ENCODE results near the gene SEC14L5.

SEC14L5 gene

GRCh38 chr16:4987250-4987579, 29.1 kb downstream of the SEC14L5 start:
- DNase-seq (ENCODE audit: low read depth): no peak

- DNase-seq (ENCODE audit: low read depth): no peak
These were observed 29.6 kb downstream of the SEC14L5 start for GRCh38 chr16:4987580-4988374.

GRCh38 chr16:4988647-4989046, 30.5 kb downstream of the SEC14L5 start:
- no peak for DNase-seq (ENCODE audit: low read depth)

GRCh38 chr16:4989391-4990006, 31.4 kb downstream of the SEC14L5 start:
- DNase-seq (ENCODE audit: low read depth): no peak

- no peak for DNase-seq (ENCODE audit: low read depth)
These were observed 32.3 kb downstream of the SEC14L5 start for GRCh38 chr16:4990415-4990814.

- no peak for DNase-seq (ENCODE audit: low read depth)
These were observed 33.6 kb downstream of the SEC14L5 start for GRCh38 chr16:4991754-4992153.

GRCh38 chr16:4994719-4995434, 36.7 kb downstream of the SEC14L5 start:
- DNase-seq (ENCODE audit: low read depth): no peak

- DNase-seq (ENCODE audit: low read depth): no peak
These were observed 42.5 kb downstream of the SEC14L5 start for GRCh38 chr16:5000573-5001001.

GRCh38 chr16:5001571-5001970, 43.4 kb downstream of the SEC14L5 start:
- no peak for DNase-seq (ENCODE audit: low read depth)

GRCh38 chr16:5001986-5002385, 43.9 kb downstream of the SEC14L5 start:
- no peak for DNase-seq (ENCODE audit: low read depth)

GRCh38 chr16:5002699-5003143, 44.6 kb downstream of the SEC14L5 start:
- no peak for DNase-seq (ENCODE audit: low read depth)

- DNase-seq (ENCODE audit: low read depth): no peak
These were observed 45.1 kb downstream of the SEC14L5 start for GRCh38 chr16:5003211-5003610.

GRCh38 chr16:5003828-5004227, 45.7 kb downstream of the SEC14L5 start:
- no peak for DNase-seq (ENCODE audit: low read depth)

GRCh38 chr16:5004311-5004710, 46.2 kb downstream of the SEC14L5 start:
- DNase-seq (ENCODE audit: low read depth): no peak

GRCh38 chr16:5005916-5006315, 47.8 kb downstream of the SEC14L5 start:
- DNase-seq (ENCODE audit: low read depth): no peak

GRCh38 chr16:5006348-5007193, 48.4 kb downstream of the SEC14L5 start:
- DNase-seq (ENCODE audit: low read depth): no peak

GRCh38 chr16:5007256-5007655, 49.1 kb downstream of the SEC14L5 start:
- no peak for DNase-seq (ENCODE audit: low read depth)

- DNase-seq (ENCODE audit: low read depth): no peak
These were observed 50.2 kb downstream of the SEC14L5 start for GRCh38 chr16:5008311-5008731.

- DNase-seq (ENCODE audit: low read depth): no peak
These were observed 52.6 kb downstream of the SEC14L5 start for GRCh38 chr16:5010576-5011329.

GRCh38 chr16:5011637-5012036, 53.5 kb downstream of the SEC14L5 start:
- no peak for DNase-seq (ENCODE audit: low read depth)

GRCh38 chr16:5012887-5013286, 54.8 kb downstream of the SEC14L5 start:
- DNase-seq (ENCODE audit: low read depth): no peak

Data from GM04503 (cell line).